NCI-H1048 (cell line): Measurements from ENCODE around the gene ZSCAN31.
"Not testable (repeated sequence)": the region's sequence is repeated elsewhere in the genome, so short reads cannot be mapped to it uniquely, and the experiment has no call there.

Source experiments
- DNase-seq: peaks from one replicate; lab custom pipeline; 2025; lab: John Stamatoyannopoulos, UW

Gene ZSCAN31

DNA sequence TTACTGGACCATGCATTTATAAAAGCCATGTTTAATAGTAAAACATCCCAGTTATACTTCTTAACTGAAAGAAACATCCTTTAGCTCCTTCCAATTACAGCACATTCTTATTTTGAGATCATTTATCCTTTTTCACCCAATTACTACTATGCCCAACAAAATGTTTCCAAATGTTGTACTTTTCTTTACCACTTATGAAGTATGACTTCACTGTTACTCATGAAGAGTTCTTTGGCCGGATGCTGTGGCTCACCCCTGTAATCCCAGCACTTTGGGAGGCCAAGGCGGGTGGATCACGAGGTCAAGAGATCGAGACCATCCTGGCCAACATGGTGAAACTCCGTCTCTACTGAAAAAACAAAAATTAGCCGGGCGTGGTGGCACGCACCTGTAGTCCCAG lies 18.1 kb downstream of the ZSCAN31 start:
- DNase-seq, result not testable (repeated sequence)

DNA sequence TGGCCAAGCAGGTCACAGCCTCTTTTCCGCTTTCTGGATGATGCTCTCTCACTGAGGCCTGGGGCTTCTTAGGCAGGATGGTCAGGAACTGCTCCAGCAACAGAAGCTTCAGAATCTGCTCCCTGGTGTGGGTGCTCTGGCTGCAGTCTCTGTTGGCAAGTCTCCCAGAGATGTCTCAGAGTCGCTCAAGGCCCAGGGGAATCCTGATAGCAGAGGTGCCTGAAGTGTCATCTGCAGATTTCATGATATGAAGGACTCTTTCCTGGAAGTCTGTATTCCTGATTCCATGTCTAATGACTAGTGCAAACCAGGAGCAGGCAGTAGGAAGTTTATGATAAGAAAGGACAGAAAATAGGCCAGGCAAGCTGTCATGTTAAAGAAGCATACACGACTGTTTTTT lies 20.3 kb downstream of the ZSCAN31 start:
- no peak for DNase-seq

DNA sequence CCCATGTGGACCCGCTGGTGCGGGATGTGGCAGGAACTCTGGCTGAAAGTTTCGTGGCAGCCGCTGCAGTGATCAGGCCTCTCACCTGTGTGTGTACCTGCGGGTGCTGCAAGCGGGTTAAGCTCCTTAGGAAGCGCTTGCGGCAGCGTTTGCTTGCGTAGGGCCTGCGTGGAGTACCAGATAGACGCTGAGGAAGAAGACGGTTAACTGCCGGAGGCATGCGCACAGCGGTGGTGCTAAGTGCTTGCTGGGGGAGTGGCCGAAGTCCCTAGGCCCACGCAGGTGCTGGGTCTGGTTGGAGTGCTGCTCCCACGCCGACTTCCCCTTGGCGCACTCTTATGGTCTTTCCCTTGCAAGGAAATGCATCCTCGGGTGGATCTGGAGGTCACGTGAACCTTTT lies 23.0 kb downstream of the ZSCAN31 start:
- no peak for DNase-seq

DNA sequence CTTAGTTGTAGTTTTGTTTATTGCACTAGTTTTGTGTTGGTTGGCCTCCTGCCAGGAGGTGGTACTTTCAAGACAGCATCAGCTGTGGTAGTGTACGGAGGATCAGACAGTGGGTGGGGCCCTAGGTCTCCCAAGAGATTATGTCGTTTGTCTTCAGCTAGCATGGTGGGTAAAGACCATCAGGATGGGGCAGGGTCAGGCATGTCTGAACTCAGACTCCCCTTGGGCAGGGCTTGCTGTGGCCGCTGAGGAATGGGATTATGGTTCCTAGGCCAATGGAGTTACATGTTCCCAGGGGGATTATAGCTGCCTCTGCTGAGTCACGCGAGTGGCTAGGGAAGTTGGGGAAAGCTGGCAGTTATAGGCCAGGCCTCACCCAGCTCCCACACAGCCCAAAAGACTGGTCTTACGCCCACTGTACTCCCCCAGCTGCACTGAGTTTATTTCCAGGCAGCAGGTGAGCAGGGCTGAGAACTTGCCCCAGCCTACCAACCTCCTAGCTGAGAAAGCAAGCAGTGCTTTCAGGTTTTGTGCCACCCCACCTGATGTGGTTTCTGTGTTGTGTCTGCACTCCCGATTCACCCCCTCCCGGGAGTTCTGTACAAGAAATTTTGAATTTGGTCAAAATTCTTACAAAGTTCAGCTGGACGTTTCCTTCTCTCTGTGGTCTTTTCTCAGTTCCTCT lies 24.7 kb downstream of the ZSCAN31 start:
- DNase-seq, result no peak

DNA sequence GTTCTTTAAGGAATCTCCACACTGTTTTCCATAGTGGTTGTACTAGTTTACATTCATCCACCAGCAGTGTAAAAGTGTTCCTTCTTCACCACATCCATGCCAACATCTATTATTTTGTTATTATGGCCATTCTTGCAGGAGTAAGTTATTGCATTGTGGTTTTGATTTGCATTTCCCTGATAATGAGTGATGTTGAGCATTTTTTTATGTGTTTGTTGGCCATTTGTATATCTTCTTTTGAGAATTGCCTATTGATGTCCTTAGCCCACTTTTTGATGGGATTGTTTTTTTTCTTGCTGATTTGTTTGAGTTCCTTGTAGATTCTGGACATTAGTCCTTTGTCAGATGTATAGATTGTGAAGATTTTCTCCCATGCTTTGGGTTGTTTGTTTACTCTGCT lies 29.6 kb downstream of the ZSCAN31 start:
- DNase-seq, result not testable (repeated sequence)

DNA sequence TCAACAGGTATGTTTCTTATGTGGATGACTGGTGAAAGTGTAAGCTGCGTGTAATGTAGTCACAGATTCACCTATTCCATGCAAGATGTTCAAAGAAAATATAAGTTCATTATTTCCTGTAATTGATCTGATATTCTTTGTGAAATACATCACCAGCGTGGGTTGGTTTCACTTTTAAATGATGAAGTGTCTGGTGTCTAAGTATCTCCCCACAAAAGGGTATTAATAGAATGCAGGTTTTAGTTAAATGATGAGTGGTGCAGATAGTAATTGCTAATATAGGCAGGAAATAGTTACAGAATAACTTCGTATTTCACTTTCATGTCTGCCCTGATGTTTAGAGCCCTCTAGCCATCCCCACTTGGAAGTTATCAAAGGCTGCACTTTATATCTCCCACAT lies 32.4 kb downstream of the ZSCAN31 start:
- DNase-seq, result no peak

DNA sequence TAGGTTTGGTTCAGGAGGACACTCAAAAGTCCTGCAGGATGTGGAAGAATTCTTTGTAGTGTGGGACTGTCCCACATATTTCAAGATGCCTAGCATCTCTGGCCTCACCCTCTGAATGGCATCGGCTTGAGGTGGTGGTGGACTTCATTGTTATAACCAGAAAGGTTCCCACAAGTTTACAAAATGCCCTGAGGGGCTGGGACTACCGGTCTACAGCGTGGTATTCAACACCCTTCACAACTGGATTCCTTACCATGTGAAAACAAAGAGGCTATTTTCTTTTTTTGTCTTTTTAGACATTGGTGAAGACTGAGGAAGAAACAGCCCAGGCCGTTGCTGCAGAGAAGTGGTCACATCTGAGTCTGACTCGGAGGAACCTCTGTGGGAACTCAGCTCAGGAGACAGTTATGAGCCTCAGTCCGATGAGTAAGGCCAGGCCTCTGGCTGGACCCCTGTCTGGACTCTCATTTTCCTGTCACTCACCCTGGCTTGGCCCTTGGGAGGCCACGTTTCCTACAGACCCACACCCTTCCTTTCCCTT lies 39.4 kb downstream of the ZSCAN31 start:
- DNase-seq, result no peak

DNA sequence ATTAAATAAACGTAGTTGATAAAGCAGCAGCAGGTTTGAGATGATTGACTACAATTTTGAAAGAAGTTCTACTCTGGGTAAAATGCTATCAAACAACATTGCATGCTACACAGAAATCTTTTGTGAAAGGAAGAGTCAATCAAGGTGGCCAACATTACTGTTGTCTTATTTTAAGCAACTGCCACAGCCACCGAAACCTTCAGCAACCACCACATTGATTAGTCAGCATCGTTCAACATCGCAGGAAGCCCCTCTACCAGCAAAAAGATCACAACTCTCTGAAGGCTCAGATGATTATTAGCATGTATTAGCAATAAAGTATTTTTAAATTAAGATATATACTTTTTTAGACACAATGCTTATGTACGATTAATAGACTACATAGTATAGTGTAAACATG lies 40.6 kb downstream of the ZSCAN31 start:
- DNase-seq, result no peak

DNA sequence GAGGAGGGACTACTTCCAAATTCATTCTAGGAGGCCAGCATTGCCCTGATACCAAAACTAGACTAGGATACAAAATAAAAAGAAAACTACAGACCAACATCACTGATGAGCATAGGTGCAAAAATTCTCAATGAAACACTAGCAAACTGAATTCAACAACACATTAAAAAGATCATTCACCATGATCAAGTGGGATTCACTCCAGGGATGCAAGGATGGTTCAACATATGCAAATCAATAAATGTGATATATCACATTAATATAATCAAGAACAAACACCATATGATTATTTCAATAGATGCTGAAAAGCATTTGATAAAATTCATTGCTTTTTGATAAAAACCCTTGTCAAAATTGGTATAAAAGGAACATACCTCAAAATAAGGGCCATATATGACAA lies 44.4 kb downstream of the ZSCAN31 start:
- DNase-seq, result no peak

DNA sequence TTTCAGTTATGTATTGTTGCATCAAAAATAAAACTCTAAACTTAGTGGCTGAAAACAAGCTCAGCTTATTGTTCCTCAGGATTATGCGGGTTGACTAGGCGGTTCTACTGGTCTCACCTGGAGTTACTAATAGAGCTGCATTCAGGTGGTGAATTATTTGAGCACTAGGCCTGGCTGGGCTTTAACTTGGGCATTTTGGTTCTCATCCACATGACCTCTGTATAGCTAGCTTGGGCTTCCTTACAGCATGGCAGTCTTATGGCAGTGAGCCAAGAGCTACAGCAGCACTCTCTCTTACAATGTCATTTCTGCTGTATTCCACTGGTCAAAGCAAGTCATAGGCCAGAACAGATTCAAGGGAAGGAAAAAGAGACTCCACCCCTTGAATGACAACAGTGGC lies 53.0 kb downstream of the ZSCAN31 start:
- DNase-seq, result no peak

DNA sequence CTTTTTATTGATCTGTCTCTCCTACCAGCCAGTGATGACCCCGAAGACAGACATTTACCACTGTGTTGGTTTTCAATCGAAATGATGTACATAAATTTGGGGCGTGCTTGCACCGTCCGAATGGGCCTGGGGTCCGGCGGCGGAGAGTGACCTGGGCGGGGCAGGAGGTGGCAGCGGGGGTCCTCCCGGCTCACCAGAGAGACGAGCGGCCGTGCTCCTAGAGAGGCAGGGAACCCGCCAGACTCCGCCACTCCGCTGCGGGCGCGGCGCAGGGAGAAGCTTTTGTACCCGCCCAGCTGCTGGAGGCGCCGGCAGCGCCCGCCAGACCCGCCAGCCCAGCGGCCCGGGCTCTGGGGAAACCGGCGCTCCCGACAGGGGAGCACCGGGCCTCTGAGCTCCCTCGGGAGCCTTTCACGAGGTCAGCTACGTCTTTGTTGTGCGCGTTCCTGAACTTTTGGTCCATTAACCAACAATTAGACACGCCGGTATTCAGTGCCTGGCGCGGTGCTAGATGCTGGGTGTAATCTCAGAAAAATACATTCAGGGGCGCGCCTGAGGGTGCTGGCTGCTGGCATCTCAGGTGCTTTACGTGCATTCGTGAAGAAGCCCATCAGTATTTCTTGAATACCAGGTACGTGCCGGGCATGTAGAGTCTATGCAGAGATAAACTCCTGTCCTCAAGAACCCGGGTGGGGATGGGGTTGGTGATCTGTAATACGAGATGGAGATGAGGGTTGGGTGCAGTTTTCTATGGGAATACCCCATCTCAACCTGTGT lies 54.5 kb downstream of the ZSCAN31 start, which contains the start of gene PGBD1:
Gene PGBD1 (plus strand): TSS at position 285 of the 777 bp plus-strand sequence. CDS start 2,242 bp downstream, outside the sequence.
- DNase-seq, result peak; percentile 52

DNA sequence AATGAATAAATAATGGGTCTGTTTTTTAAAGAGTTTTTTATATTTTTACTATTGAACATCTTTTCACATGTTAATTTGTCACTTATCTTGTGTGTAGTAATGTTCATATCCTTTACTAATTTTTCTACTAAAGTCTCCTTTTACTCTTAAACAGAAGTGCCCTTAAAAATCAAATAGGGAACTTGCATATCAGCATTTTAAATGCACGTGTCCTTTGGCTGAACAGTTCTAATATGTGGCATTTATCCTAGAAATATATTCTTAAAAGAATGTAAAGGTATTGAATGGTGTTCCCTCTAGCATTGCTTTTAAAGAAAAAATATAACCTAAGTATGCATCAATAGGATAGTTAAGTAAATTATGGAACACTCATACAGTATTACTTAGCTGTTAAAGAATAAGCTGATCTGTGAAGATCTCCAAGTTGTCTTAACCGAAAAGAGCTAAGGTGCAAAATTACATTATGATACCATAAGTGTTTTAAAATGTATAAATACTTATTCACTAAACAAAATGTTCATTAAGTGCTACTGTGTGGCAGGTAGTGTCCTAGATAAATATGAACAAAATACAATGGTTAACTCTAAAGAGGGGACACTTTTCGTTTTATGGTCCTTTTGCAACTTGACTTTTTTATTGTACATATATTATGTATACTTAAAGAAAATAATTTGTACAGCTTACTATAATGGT lies 55.2 kb downstream of the ZSCAN31 start:
- no peak for DNase-seq

DNA sequence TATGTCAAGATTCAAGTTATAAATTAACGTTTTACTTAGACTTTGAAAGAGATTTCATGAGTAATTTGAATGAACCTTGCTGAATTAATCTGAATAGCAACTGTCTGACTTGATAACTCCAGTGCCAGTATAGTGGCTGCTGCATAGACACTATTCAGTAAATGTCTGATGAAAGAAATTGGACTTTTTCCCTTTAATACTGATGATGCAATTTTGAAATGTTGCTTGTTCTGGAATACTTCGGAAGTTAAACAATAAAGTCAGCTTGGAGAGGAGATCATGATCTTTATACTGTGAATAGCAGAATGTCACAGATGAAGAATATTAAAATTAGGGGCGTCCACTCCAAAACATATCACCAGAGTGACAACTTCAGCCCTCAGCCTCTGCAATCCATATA lies 58.2 kb downstream of the ZSCAN31 start:
- no peak for DNase-seq

DNA sequence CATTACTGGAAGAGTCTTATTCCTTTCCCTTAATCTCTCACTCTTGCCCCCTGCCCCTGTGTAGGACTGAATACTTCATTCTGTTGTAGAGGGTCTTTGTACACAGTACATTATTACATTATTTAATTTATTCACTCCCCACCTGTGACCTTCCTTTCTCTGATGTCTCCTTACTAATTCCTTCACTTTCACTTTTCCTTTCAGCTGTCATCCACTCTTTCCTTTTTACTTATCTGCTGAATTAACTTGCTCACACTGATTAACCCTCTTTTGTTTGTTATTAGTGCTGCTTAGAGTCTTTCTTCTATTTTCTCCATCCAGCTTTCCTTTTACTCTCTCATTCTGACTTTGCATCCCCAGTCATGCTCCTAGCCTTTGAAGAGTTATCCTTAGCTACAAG lies 61.1 kb downstream of the ZSCAN31 start:
- DNase-seq, result no peak
